GM19438 (cell line): ENCODE measurements around the gene SERPINB10.
"Not testable (repeated sequence)": the region's sequence is repeated elsewhere in the genome, so short reads cannot be mapped to it uniquely, and the experiment has no call there.

ENCODE experiments used
- ATAC-seq: cut with Tn5 transposase; IDR thresholded peaks from one replicate; pipeline ENCODE4 v1.9.1; 2021; ENCODE audit warnings: low read depth; ENCODE audit not compliant: unreplicated experiment

SERPINB10 gene

GRCh38 chr18:63940543-63941050 is 32.8 kb downstream of the SERPINB10 start:
- ATAC-seq = not testable (repeated sequence)

- no peak for ATAC-seq
These were observed 39.5 kb downstream of the SERPINB10 start for GRCh38 chr18:63947051-63947790.

- peak; percentile 90 for ATAC-seq
These were observed 41.4 kb downstream of the SERPINB10 start, which contains the start of gene HMSD for GRCh38 chr18:63949068-63949737. Gene HMSD, plus strand, starts transcription at chr18:63949301. Its CDS starts 4,155 bp downstream, at chr18:63953456.

GRCh38 chr18:63951302-63951705 is 43.5 kb downstream of the SERPINB10 start:
- peak; percentile 41 for ATAC-seq

GRCh38 chr18:63953811-63954210 is 46.1 kb downstream of the SERPINB10 start:
- ATAC-seq = no peak

- ATAC-seq = no peak
These were observed 49.0 kb downstream of the SERPINB10 start for GRCh38 chr18:63956755-63957154.

- no peak for ATAC-seq
These were observed 53.1 kb downstream of the SERPINB10 start for GRCh38 chr18:63960891-63961290.

GRCh38 chr18:63961435-63961980 is 53.8 kb downstream of the SERPINB10 start:
- ATAC-seq = no peak

- no peak for ATAC-seq
These were observed 54.4 kb downstream of the SERPINB10 start for GRCh38 chr18:63962137-63962536.

GRCh38 chr18:63963615-63964256 is 56.0 kb downstream of the SERPINB10 start:
- peak; percentile 55 for ATAC-seq

- ATAC-seq = no peak
These were observed 57.1 kb downstream of the SERPINB10 start for GRCh38 chr18:63964908-63965307.

- no peak for ATAC-seq
These were observed 58.1 kb downstream of the SERPINB10 start for GRCh38 chr18:63965716-63966330.

- peak; percentile 95 for ATAC-seq
These were observed 62.4 kb downstream of the SERPINB10 start, which contains the start of gene SERPINB8 for GRCh38 chr18:63969942-63970808. Gene SERPINB8, plus strand, starts transcription at chr18:63970081. Its CDS starts 8,228 bp downstream, at chr18:63978309.

- ATAC-seq = peak; percentile 13
These were observed 63.0 kb downstream of the SERPINB10 start for GRCh38 chr18:63970809-63971205.

- ATAC-seq = no peak
These were observed 63.7 kb downstream of the SERPINB10 start for GRCh38 chr18:63971320-63972001.

- ATAC-seq = no peak
These were observed 64.2 kb downstream of the SERPINB10 start for GRCh38 chr18:63972002-63972376.

GRCh38 chr18:63974991-63975390 is 67.2 kb downstream of the SERPINB10 start:
- ATAC-seq = no peak

- ATAC-seq = no peak
These were observed 67.9 kb downstream of the SERPINB10 start for GRCh38 chr18:63975628-63976027.

- no peak for ATAC-seq
These were observed 69.3 kb downstream of the SERPINB10 start for GRCh38 chr18:63977040-63977439.
